Smooth muscle cell (in vitro differentiated cells): ENCODE data around the gene SEMA6A. TPM values are rescaled to one million over a fixed set of nuclear protein-coding genes. Genes with fewer than 3 reads are reported as not detected.

ENCODE experiments used
- DNase-seq: peaks from one replicate; lab custom pipeline; 2025; ENCODE audit not compliant: unreplicated experiment; lab: John Stamatoyannopoulos, UW
- H2AFZ ChIP-seq: fragments of 200-600 bp; sonication (generic); 2 replicates; pipeline ENCODE4 v1.6.0; 2016; ENCODE audit warnings: antibody characterized with exemption, low read depth, mild to moderate bottlenecking
- H3F3A ChIP-seq: fragments of 200-600 bp; sonication (generic); 2 replicates; pipeline ENCODE4 v1.6.0; 2017; ENCODE audit warnings: antibody characterized with exemption, low read depth
- H3K27ac ChIP-seq: fragments of 200-600 bp; sonication (generic); 2 replicates; pipeline ENCODE4 v1.5.1; 2016; ENCODE audit warnings: low read depth, mild to moderate bottlenecking
- H3K27me3 ChIP-seq: fragments of 200-600 bp; sonication (generic); 2 replicates; pipeline ENCODE4 v1.6.1; 2016; ENCODE audit warnings: low read depth, mild to moderate bottlenecking
- H3K36me3 ChIP-seq: fragments of 200-600 bp; sonication (generic); 2 replicates; pipeline ENCODE4 v1.5.1; 2016; ENCODE audit warnings: low read depth
- H3K4me1 ChIP-seq: fragments of 200-600 bp; sonication (generic); 2 replicates; pipeline ENCODE4 v1.5.1; 2016; ENCODE audit warnings: low read depth
- H3K4me2 ChIP-seq: fragments of 200-600 bp; sonication (generic); 2 replicates; pipeline ENCODE4 v1.6.0; 2016; ENCODE audit warnings: mild to moderate bottlenecking
- H3K4me3 ChIP-seq: fragments of 200-600 bp; sonication (generic); 2 replicates; pipeline ENCODE4 v1.5.1; 2016; ENCODE audit warnings: mild to moderate bottlenecking
- H3K79me2 ChIP-seq: fragments of 200-600 bp; sonication (generic); 2 replicates; pipeline ENCODE4 v1.6.0; 2016; ENCODE audit warnings: low read depth, mild to moderate bottlenecking
- H3K9ac ChIP-seq: fragments of 200-600 bp; sonication (generic); 2 replicates; pipeline ENCODE4 v1.6.0; 2016; ENCODE audit warnings: low read depth
- H3K9me3 ChIP-seq: fragments of 200-600 bp; sonication (generic); replicated peaks from 2 replicates; pipeline ENCODE4 v1.5.1; 2016; ENCODE audit warnings: low read depth
- H4K20me1 ChIP-seq: fragments of 200-600 bp; sonication (generic); 2 replicates; pipeline ENCODE4 v1.6.0; 2016; ENCODE audit warnings: low read depth
- WGBS: methylation state at CpG from one replicate; pipeline ENCODE4 v1.1.7; 2016; ENCODE audit warnings: low lambda C conversion rate; 5-methylcytosine and 5-hydroxymethylcytosine counted together
- polyA plus RNA-seq: library from polyadenylated mRNA; unstranded; fragments of >200 nt; fragmentation: Nextera tagmentation; extraction: Ambion mirVana; gene quantifications from 2 replicates; pipeline ENCODE4 v1.2.1, GENCODE V29; 2016
- total RNA-seq: library from RNA; depleted of rRNA; stranded (reverse); fragments of >200 nt; gene quantifications from 2 replicates; pipeline ENCODE4 v1.2.3, GENCODE V29; 2014
- TF ChIP-seq, protein P1 (sequence below): fragments of 200-600 bp; sonication (generic); IDR thresholded peaks from 2 replicates; pipeline ENCODE4 v1.5.1; 2017; ENCODE audit warnings: borderline replicate concordance, mild to moderate bottlenecking, antibody characterized with exemption; ENCODE audit not compliant: insufficient read depth, poor library complexity, severe bottlenecking

The SEMA6A gene
- total and polyA plus RNA-seq, 2 experiments from 2014 or later, result 6.3 to 12.9 TPM

- H3K9ac ChIP-seq, result no peak overlapping the region
- no peak overlapping the region for H3K4me3 ChIP-seq
- H3F3A ChIP-seq, result no peaks in the 10 kb centered on the region
- H2AFZ ChIP-seq, result no peak overlapping the region
- no peak for DNase-seq
- TF ChIP-seq, protein P1, sequence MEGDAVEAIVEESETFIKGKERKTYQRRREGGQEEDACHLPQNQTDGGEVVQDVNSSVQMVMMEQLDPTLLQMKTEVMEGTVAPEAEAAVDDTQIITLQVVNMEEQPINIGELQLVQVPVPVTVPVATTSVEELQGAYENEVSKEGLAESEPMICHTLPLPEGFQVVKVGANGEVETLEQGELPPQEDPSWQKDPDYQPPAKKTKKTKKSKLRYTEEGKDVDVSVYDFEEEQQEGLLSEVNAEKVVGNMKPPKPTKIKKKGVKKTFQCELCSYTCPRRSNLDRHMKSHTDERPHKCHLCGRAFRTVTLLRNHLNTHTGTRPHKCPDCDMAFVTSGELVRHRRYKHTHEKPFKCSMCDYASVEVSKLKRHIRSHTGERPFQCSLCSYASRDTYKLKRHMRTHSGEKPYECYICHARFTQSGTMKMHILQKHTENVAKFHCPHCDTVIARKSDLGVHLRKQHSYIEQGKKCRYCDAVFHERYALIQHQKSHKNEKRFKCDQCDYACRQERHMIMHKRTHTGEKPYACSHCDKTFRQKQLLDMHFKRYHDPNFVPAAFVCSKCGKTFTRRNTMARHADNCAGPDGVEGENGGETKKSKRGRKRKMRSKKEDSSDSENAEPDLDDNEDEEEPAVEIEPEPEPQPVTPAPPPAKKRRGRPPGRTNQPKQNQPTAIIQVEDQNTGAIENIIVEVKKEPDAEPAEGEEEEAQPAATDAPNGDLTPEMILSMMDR, result no peak
- no peaks in the 10 kb centered on the region for H3K9me3 ChIP-seq
- no peak overlapping the region for H3K27ac ChIP-seq
- no peaks in the 10 kb centered on the region for H4K20me1 ChIP-seq
- H3K4me1 ChIP-seq, result peaks cover 28% of the 10 kb centered on the region
- no peaks in the 10 kb centered on the region for H3K36me3 ChIP-seq
- no peak overlapping the region for H3K4me2 ChIP-seq
- H3K79me2 ChIP-seq, result no peaks in the 10 kb centered on the region
- no peaks in the 10 kb centered on the region for H3K27me3 ChIP-seq
These were observed 136.6 kb downstream of the SEMA6A start for GRCh38 chr5:116437922-116438578.

DNA sequence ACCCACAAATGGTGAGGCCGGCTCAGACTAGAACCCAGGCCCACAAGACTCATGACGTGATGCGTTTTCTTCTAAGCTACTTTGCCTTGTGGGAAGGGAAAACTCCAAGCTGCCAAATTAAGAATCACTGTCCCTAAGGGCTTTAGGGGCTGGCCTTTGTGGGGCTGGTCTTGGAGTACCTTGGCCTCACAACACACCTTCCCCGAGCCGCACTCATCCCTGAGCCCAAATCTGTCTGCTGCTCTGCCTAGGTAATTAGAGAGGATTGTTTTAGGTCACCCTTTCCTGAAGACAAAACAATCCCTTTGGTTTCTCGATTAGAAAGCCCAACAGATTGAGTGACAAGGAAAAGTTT is 137.3 kb downstream of the SEMA6A start:
- TF ChIP-seq, protein P1, result no peak
- 89% methylated on average over 6 of the region's 6 CpGs for WGBS
- DNase-seq, result no peak

GRCh38 chr5:116436674-116437350 is 137.8 kb downstream of the SEMA6A start:
- H3K4me1 ChIP-seq, result peaks cover 22% of the 10 kb centered on the region
- H3K4me2 ChIP-seq, result no peak overlapping the region
- H4K20me1 ChIP-seq, result no peaks in the 10 kb centered on the region
- no peaks in the 10 kb centered on the region for H3K79me2 ChIP-seq
- H2AFZ ChIP-seq, result no peak overlapping the region
- no peak overlapping the region for H3K27ac ChIP-seq
- TF ChIP-seq, protein P1, result no peak
- WGBS, result 73% methylated on average over 5 of the region's 5 CpGs
- no peaks in the 10 kb centered on the region for H3K27me3 ChIP-seq
- no peaks in the 10 kb centered on the region for H3F3A ChIP-seq
- H3K4me3 ChIP-seq, result no peak overlapping the region
- no peaks in the 10 kb centered on the region for H3K36me3 ChIP-seq
- H3K9me3 ChIP-seq, result no peaks in the 10 kb centered on the region
- DNase-seq, result no peak
- no peak overlapping the region for H3K9ac ChIP-seq

More for the DNA sequence above, 137.3 kb downstream of the SEMA6A start:
- Histone ChIP-seq H3F3A (no peaks in the 10 kb centered on the region), H2AFZ (no peak overlapping the region), H4K20me1 (no peaks in the 10 kb centered on the region), H3K9me3 (no peaks in the 10 kb centered on the region), H3K27me3 (no peaks in the 10 kb centered on the region), H3K9ac (no peak overlapping the region), H3K27ac (no peak overlapping the region), H3K4me1 (peaks cover 26% of the 10 kb centered on the region), H3K4me3 (no peak overlapping the region), H3K79me2 (no peaks in the 10 kb centered on the region), H3K4me2 (no peak overlapping the region), H3K36me3 (no peaks in the 10 kb centered on the region)

GRCh38 chr5:116428966-116429365 is 145.7 kb downstream of the SEMA6A start:
- no peak for DNase-seq
- Histone ChIP-seq H3K9ac (no peak overlapping the region), H3K9me3 (no peaks in the 10 kb centered on the region), H3K4me2 (no peak overlapping the region), H3K4me1 (no peaks in the 10 kb centered on the region), H3K27ac (no peak overlapping the region), H2AFZ (no peak overlapping the region), H3K27me3 (no peaks in the 10 kb centered on the region), H3F3A (no peaks in the 10 kb centered on the region), H4K20me1 (no peaks in the 10 kb centered on the region), H3K79me2 (no peaks in the 10 kb centered on the region), H3K36me3 (no peaks in the 10 kb centered on the region), H3K4me3 (no peak overlapping the region)
- WGBS, result 65% methylated on average over 2 of the region's 2 CpGs
- TF ChIP-seq, protein P1, result no peak
